ENCODE data around the gene SMPD3.

DNA sequence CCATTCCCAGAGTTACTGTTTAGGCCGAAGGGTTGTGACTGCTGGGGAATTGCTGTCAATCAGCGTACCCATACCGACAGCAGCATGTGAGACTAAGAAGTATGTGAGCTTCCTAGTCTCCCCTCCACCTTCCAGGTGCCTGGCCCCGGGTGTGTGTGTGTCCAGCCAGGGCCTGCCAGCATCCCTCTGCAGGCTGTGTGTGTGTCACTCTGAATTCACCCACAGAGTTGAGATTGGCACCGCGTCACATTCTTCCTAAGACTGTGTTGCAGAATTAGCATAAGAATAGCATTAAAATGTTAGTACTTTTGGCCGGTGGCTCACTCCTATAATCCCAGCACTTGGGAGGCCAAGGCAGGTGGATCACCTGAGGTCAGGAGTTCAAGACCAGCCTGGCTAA is 105.7 kb downstream of the SMPD3 start:
- no peak for TF ChIP-seq POLR2A (IDR thresholded peaks at IDR 0.05)
- TF ChIP-seq, protein P1, sequence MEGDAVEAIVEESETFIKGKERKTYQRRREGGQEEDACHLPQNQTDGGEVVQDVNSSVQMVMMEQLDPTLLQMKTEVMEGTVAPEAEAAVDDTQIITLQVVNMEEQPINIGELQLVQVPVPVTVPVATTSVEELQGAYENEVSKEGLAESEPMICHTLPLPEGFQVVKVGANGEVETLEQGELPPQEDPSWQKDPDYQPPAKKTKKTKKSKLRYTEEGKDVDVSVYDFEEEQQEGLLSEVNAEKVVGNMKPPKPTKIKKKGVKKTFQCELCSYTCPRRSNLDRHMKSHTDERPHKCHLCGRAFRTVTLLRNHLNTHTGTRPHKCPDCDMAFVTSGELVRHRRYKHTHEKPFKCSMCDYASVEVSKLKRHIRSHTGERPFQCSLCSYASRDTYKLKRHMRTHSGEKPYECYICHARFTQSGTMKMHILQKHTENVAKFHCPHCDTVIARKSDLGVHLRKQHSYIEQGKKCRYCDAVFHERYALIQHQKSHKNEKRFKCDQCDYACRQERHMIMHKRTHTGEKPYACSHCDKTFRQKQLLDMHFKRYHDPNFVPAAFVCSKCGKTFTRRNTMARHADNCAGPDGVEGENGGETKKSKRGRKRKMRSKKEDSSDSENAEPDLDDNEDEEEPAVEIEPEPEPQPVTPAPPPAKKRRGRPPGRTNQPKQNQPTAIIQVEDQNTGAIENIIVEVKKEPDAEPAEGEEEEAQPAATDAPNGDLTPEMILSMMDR (IDR thresholded peaks at IDR 0.05): no peak
